ENCODE results near the gene OCA2. TPM values are rescaled to one million over a fixed set of nuclear protein-coding genes. Genes with fewer than 3 reads are reported as not detected.

Gene OCA2
- polyA plus RNA-seq, 1 donor (not counting 4 experiments of a cell fraction or from before 2014, with no cell fraction given): 0.05 TPM

DNA sequence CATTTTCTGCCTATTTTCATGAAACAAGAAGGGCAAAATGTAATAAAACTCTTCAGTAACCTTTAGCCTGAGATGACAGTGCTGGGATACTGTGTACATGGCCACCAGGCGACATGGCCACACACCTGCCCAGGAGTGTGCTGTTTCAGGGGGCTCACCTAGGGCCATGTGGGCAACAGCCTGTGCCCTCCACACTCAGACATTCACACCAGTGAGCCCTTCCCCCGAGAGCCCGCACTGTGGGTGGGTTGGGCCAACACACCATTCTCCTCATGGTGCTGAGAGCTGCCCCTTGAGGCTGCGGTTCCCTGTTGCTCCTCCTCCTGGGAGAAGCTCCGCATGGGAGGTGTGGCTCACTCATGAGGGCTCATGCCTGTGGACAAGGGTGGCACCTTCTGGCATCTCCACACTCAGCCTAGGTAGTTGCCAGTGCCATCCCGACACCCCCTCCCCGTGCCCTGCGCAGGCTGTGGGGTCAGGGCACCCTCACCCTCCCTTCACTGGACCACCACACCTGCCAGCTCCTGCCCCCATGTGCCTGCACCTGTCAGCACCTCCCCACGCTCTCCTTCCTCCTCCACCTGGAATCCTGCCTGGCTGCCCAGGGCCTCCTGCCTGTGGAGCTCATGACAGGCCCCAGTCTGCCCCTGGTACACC lies 19.7 kb downstream of the OCA2 start:
- FAIRE-seq: no peak
- H3K4me2 ChIP-seq (ENCODE audit: control insufficient read depth, extremely low read depth, insufficient read depth, low read depth, low read length): no peak overlapping the region
- H3K4me1 ChIP-seq (ENCODE audit: control insufficient read depth, extremely low read depth, insufficient read depth, low read length): no peaks in the 10 kb centered on the region
- H4K20me1 ChIP-seq (ENCODE audit: control insufficient read depth, extremely low read depth, insufficient read depth, low read length): no peaks in the 10 kb centered on the region
- peaks cover 2% of the 10 kb centered on the region for H3K9me3 ChIP-seq (ENCODE audit: control insufficient read depth, low read depth, low read length)
- no peaks in the 10 kb centered on the region for H3K9me1 ChIP-seq (ENCODE audit: control insufficient read depth, extremely low read depth, insufficient read depth, low read length)
- H3K27me3 ChIP-seq (ENCODE audit: control insufficient read depth, extremely low read depth, insufficient read depth, low read length): no peaks in the 10 kb centered on the region
- DNase-seq (ENCODE audit: low read depth, low spot score): no peak
- no peak for TF ChIP-seq EZH2 (IDR thresholded peaks at IDR 0.05; ENCODE audit: low read length)
- TF ChIP-seq, protein P1, sequence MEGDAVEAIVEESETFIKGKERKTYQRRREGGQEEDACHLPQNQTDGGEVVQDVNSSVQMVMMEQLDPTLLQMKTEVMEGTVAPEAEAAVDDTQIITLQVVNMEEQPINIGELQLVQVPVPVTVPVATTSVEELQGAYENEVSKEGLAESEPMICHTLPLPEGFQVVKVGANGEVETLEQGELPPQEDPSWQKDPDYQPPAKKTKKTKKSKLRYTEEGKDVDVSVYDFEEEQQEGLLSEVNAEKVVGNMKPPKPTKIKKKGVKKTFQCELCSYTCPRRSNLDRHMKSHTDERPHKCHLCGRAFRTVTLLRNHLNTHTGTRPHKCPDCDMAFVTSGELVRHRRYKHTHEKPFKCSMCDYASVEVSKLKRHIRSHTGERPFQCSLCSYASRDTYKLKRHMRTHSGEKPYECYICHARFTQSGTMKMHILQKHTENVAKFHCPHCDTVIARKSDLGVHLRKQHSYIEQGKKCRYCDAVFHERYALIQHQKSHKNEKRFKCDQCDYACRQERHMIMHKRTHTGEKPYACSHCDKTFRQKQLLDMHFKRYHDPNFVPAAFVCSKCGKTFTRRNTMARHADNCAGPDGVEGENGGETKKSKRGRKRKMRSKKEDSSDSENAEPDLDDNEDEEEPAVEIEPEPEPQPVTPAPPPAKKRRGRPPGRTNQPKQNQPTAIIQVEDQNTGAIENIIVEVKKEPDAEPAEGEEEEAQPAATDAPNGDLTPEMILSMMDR (optimal IDR thresholded peaks at IDR 0.05 in 1 of 3, IDR thresholded peaks at IDR 0.05 in 1 of 3, conservative IDR thresholded peaks at IDR 0.05 in 1 of 3; ENCODE audit: extremely low read depth in 1 of 3, insufficient read depth in 2 of 3, low read length in 3 of 3): no peak
- no peak overlapping the region for H3K4me3 ChIP-seq (ENCODE audit: control insufficient read depth in 2 of 3, extremely low read depth in 1 of 3, insufficient read depth in 2 of 3, low read depth in 1 of 3, low read length in 3 of 3)
- H3K79me2 ChIP-seq (ENCODE audit: control insufficient read depth, insufficient read depth, low read length): no peaks in the 10 kb centered on the region
- no peak overlapping the region for H2AFZ ChIP-seq (ENCODE audit: control insufficient read depth, low read length)
- no peak overlapping the region for H3K9ac ChIP-seq (ENCODE audit: control insufficient read depth, extremely low read depth, insufficient read depth, low read length)
- H3K36me3 ChIP-seq (ENCODE audit: control insufficient read depth in 2 of 2, extremely low read depth in 1 of 2, insufficient read depth in 2 of 2, low read length in 2 of 2): no peaks in the 10 kb centered on the region
- dilution Hi-C loops (cut with MboI; ENCODE audit: extremely low pct_ligation_motif_present, low sequenced_read_pairs): no loop called here
- H3K27ac ChIP-seq (ENCODE audit: control insufficient read depth, insufficient read depth, low read length): no peak overlapping the region

DNA sequence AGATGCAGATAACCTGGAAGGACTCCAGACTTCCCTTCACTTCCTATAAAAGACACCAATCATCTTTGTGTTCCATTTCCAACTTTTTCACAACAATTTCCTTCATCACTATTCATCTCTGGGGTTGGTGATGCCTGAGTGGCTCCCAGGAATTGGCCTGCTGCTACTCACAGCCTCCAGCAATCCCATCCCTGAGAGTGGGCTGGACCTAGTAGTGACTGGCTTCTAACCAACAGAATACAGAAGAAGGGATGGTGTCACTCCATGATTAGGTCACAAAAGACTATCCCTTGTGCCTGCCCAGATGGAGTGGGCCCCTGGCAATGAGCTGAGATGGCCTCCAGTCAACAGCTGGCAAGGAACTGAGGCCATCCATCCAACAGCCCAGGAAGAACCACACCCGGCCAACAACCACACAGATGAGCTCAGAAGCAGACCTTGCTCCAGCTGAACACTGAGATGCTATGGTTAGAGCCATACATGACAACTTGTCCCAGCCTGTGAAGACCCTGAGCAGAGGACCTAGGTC lies 20.9 kb downstream of the OCA2 start:
- H3K36me3 ChIP-seq (ENCODE audit: control insufficient read depth in 2 of 2, extremely low read depth in 1 of 2, insufficient read depth in 2 of 2, low read length in 2 of 2): no peaks in the 10 kb centered on the region
- DNase-seq (ENCODE audit: low read depth, low spot score): no peak
- H3K4me3 ChIP-seq (ENCODE audit: control insufficient read depth in 2 of 3, extremely low read depth in 1 of 3, insufficient read depth in 2 of 3, low read depth in 1 of 3, low read length in 3 of 3): no peak overlapping the region
- no peak overlapping the region for H3K9ac ChIP-seq (ENCODE audit: control insufficient read depth, extremely low read depth, insufficient read depth, low read length)
- no peak for FAIRE-seq
- no peaks in the 10 kb centered on the region for H3K27me3 ChIP-seq (ENCODE audit: control insufficient read depth, extremely low read depth, insufficient read depth, low read length)
- H3K4me2 ChIP-seq (ENCODE audit: control insufficient read depth, extremely low read depth, insufficient read depth, low read depth, low read length): no peak overlapping the region
- no peaks in the 10 kb centered on the region for H3K9me1 ChIP-seq (ENCODE audit: control insufficient read depth, extremely low read depth, insufficient read depth, low read length)
- no peak overlapping the region for H2AFZ ChIP-seq (ENCODE audit: control insufficient read depth, low read length)
- TF ChIP-seq EZH2 (IDR thresholded peaks at IDR 0.05; ENCODE audit: low read length): no peak
- TF ChIP-seq, protein P1 (optimal IDR thresholded peaks at IDR 0.05 in 1 of 3, IDR thresholded peaks at IDR 0.05 in 1 of 3, conservative IDR thresholded peaks at IDR 0.05 in 1 of 3; ENCODE audit: extremely low read depth in 1 of 3, insufficient read depth in 2 of 3, low read length in 3 of 3): no peak
- dilution Hi-C loops (cut with MboI; ENCODE audit: extremely low pct_ligation_motif_present, low sequenced_read_pairs): no loop called here
- no peaks in the 10 kb centered on the region for H4K20me1 ChIP-seq (ENCODE audit: control insufficient read depth, extremely low read depth, insufficient read depth, low read length)
- H3K9me3 ChIP-seq (ENCODE audit: control insufficient read depth, low read depth, low read length): peaks cover 2% of the 10 kb centered on the region
- H3K4me1 ChIP-seq (ENCODE audit: control insufficient read depth, extremely low read depth, insufficient read depth, low read length): no peaks in the 10 kb centered on the region
- no peaks in the 10 kb centered on the region for H3K79me2 ChIP-seq (ENCODE audit: control insufficient read depth, insufficient read depth, low read length)
- H3K27ac ChIP-seq (ENCODE audit: control insufficient read depth, insufficient read depth, low read length): no peak overlapping the region
